HepG2 (cell line): ENCODE measurements around the gene ACSBG1.

Source experiments
- MAX ChIP-seq: IDR thresholded peaks from 2 replicates; pipeline ENCODE4 v1.6.1; 2012; ENCODE audit warnings: inconsistent platforms
- ZNF639 ChIP-seq: conservative IDR thresholded peaks from 2 replicates; pipeline ENCODE4 v1.6.1; 2018; ENCODE audit warnings: missing genetic modification reagents

DNA sequence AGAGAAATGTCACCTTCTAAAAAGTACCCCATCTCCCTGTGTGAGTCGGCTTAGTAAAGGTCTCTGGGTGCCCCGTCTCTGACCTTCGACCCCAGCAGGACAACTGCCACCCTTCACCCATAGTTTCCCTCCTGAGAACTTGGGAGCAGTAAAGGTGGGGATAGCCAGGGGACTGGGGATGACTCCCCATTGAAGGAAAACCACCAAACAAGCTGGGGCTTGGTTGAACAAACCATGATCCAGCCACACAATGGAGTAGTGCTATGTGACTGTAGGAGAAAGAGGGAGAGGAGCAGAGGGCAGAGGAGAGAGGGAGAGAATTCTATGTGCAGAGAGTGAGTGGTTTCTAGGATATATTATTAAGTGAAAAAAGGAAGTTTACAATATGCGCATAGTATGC lies 51.5 kb downstream of the ACSBG1 start:
- TF ChIP-seq ZNF639 (no peak), MAX (no peak)
